ENCODE data around the gene ADI1. TPM values are rescaled to one million over a fixed set of nuclear protein-coding genes. Genes with fewer than 3 reads are reported as not detected.

Gene ADI1
- total RNA-seq, 1 donor from 2014 or later = 38.1 TPM

DNA sequence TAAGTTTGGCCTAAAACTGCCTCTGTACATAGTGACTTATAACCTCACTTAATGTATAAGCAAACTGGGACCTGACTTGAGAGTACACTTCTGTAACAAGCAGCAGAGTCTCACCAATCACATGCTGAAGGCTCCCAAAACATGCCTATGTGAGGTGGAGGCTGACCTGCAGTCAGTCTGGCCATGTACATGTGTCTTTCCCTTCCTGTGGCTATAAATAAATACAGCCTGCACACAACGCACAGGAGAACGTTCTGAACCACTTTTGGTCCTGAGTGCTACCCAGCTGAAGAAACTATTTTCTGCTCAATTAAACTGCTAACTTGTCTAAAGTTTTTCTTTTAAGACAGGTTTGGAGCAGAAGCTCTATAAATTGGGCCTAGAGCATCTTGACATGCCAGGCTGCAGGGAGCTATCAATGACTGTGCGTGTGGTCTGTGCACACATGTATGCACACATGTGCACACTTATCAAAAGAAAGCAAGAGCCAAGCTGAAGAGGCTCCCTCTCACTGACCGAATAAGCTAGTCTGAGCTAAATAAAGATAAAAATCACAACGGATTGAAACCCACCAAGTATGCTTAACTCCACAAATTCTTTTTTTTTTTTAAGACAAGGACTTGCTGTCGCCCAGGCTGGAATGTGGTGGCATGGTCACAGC, 23.8 kb upstream of the ADI1 start:
- H3K36me3 ChIP-seq (ENCODE audit: control insufficient read depth in 3 of 3, insufficient read depth in 3 of 3, low read length in 3 of 3) = peaks cover 41 to 67% (median 50%) of the 10 kb centered on the region in 3 donors
- no peaks in the 10 kb centered on the region for H3K27me3 ChIP-seq (ENCODE audit: control insufficient read depth in 3 of 3, insufficient read depth in 3 of 3, low read length in 3 of 3)
- peaks cover 0 to 5% (median 0%) of the 10 kb centered on the region in 3 donors for H3K4me1 ChIP-seq (ENCODE audit: control insufficient read depth in 3 of 3, insufficient read depth in 3 of 3, low read length in 3 of 3)
- H3K4me3 ChIP-seq (ENCODE audit: low read length in 3 of 3) = no peak overlapping the region
- H3K9ac ChIP-seq (ENCODE audit: low read depth in 1 of 3, low read length in 3 of 3) = peak overlapping the region in 1 of 3 donors; percentile 1
- no peak overlapping the region for H3K27ac ChIP-seq (ENCODE audit: low read depth, low read length)
- H3K9me3 ChIP-seq (ENCODE audit: control insufficient read depth in 3 of 3, low read length in 3 of 3) = no peaks in the 10 kb centered on the region

DNA sequence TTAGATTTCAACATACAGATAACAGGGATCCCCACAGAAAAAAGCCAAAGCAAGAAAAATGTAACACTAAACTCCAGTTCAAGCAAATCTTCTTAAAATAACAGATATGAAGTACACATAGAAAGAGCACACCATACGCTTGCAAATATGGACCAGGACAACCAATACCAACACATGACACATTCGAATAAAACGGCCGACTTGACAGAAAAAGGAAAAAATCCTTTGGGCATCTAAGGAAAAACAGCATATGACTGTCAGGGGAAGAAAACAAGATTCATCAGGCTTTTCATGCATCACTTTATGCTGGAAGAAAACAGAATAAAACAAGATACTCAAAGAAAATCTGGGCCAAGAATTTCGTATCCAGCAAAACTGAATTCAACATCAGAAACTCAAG, 22.8 kb upstream of the ADI1 start:
- H3K27me3 ChIP-seq (ENCODE audit: control insufficient read depth in 3 of 3, insufficient read depth in 3 of 3, low read length in 3 of 3) = no peaks in the 10 kb centered on the region
- H3K36me3 ChIP-seq (ENCODE audit: control insufficient read depth in 3 of 3, insufficient read depth in 3 of 3, low read length in 3 of 3) = peaks cover 39 to 59% (median 43%) of the 10 kb centered on the region in 3 donors
- H3K4me1 ChIP-seq (ENCODE audit: control insufficient read depth in 3 of 3, insufficient read depth in 3 of 3, low read length in 3 of 3) = peaks cover 0 to 5% (median under 1%) of the 10 kb centered on the region in 3 donors
- H3K27ac ChIP-seq (ENCODE audit: low read depth, low read length) = no peak overlapping the region
- H3K9ac ChIP-seq (ENCODE audit: low read depth in 1 of 3, low read length in 3 of 3) = no peak overlapping the region
- H3K9me3 ChIP-seq (ENCODE audit: control insufficient read depth in 3 of 3, low read length in 3 of 3) = no peaks in the 10 kb centered on the region
- no peak overlapping the region for H3K4me3 ChIP-seq (ENCODE audit: low read length in 3 of 3)

DNA sequence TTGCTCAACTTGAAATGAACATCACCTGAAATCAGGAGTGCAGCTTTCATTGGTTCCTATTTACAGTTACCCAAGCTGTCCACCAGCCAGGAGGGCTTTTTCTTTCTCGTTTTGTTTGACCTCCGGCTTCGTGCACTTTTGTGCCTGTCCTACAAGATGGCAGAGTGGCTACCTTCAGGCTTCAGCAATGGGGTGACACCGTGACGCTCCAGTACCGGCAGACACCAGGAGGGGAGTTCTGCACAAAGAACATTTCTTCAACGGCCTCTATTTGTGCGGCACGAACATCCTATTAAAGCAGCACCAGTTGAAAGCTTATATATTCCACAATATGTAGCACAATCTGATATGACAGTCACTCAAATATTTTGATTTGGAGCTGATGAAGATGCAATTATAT, 20.5 kb upstream of the ADI1 start:
- no peak overlapping the region for H3K27ac ChIP-seq (ENCODE audit: low read depth, low read length)
- no peak overlapping the region for H3K4me3 ChIP-seq (ENCODE audit: low read length in 3 of 3)
- H3K27me3 ChIP-seq (ENCODE audit: control insufficient read depth in 3 of 3, insufficient read depth in 3 of 3, low read length in 3 of 3) = no peaks in the 10 kb centered on the region
- no peak overlapping the region for H3K9ac ChIP-seq (ENCODE audit: low read depth in 1 of 3, low read length in 3 of 3)
- peaks cover 21 to 39% (median 23%) of the 10 kb centered on the region in 3 donors for H3K36me3 ChIP-seq (ENCODE audit: control insufficient read depth in 3 of 3, insufficient read depth in 3 of 3, low read length in 3 of 3)
- no peaks in the 10 kb centered on the region for H3K9me3 ChIP-seq (ENCODE audit: control insufficient read depth in 3 of 3, low read length in 3 of 3)
- H3K4me1 ChIP-seq (ENCODE audit: control insufficient read depth in 3 of 3, insufficient read depth in 3 of 3, low read length in 3 of 3) = peaks cover 6 to 18% (median 13%) of the 10 kb centered on the region in 3 donors

DNA sequence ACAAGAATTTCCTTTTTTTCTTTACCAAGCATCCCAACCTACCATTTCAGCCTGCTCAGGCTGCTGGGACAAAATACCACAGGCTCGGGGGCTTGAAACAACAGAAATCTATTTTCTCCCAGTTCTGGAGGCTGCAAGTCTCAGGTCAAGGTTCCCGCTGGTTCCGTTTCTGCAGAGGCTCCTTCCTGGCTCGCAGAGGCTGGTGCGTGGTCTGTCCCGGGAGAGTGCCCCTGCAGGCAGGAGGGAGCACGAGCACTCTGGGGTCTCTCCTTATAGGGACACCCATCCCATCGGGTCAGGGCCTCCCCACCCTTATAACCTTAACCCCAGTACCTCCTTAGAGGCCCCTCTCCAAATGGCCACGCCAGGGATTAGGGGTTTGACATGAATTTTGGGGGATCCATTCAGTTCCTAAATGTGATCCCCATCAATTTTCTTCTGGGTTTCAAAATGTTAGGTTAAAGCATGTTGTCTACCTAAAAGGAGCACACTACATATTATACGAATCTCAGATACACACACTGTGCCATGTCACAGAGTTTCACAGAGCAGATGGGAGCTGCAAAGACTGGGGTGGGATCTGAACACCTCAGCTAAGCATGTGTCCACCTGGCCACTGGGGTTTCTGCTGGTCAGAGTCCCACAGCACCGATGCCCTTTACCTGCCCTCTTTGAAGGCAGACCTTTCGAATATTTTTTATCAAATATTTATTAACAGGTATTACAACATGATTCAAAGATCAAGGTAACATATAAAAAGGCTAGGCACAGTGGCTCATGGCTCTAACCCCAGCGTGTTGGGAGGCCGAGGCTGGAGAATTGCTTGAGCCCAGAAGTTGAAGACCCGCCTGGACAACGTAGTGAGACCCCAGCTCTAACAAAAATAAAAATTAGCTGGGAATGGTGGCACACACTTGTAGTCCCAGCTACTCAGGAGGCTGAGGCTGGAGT, 17.6 kb upstream of the ADI1 start:
- Histone ChIP-seq H3K9ac (ENCODE audit: low read depth in 1 of 3, low read length in 3 of 3) (peak overlapping the region; percentile 78 to 85 (median 83)), H3K4me1 (ENCODE audit: control insufficient read depth in 3 of 3, insufficient read depth in 3 of 3, low read length in 3 of 3) (peaks cover 6 to 13% (median 13%) of the 10 kb centered on the region in 3 donors), H3K36me3 (ENCODE audit: control insufficient read depth in 3 of 3, insufficient read depth in 3 of 3, low read length in 3 of 3) (peaks cover 10 to 20% (median 16%) of the 10 kb centered on the region in 3 donors), H3K27me3 (ENCODE audit: control insufficient read depth in 3 of 3, insufficient read depth in 3 of 3, low read length in 3 of 3) (no peaks in the 10 kb centered on the region), H3K9me3 (ENCODE audit: control insufficient read depth in 3 of 3, low read length in 3 of 3) (no peaks in the 10 kb centered on the region), H3K4me3 (ENCODE audit: low read length in 3 of 3) (peak overlapping the region; percentile 66 to 70 (median 69)), H3K27ac (ENCODE audit: low read depth, low read length) (peak overlapping the region; percentile 89)

DNA sequence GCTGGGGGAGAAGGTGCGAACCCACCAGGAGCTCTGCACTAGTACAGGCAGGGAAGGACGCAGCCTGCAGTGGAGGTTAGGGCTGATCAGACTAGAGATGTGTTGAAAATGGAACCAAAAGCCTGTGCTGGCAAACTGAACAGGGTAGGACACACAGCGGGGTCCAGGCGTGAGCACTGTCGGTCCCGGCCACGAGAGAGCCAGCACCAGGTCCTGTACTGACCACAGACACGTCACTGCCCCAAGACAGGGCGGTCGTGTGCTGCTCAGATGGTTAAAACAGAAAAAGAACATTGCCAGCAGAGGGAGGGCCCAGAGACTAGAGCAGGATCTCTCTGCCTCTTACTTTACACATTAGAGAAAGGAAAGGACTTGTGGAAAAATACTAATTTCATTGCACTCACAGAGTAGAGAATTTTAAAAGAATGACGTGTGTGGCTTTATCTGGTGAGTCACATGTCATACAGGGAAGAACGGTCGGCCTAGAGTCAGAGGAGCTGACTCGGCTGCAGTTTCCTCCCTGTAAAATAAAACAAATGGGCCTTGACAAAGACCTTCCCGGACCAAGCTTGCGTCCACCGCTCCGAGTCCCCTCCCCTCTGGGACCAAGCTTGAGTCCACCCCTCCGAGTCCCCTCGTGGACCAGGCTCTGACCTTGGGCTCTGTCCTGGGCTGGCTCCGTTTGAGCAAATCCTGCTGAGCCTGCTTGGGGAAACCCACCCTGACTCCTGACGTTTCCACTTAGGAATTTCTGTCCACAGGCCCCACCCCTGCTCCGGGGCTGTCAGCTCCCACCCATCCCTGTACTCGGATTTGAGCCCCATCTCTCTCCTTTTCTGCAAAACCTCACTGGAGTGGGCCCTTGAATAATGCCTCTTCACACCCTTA, 16.7 kb upstream of the ADI1 start:
- peak overlapping the region; percentile 89 for H3K27ac ChIP-seq (ENCODE audit: low read depth, low read length)
- H3K9ac ChIP-seq (ENCODE audit: low read depth in 1 of 3, low read length in 3 of 3) = peak overlapping the region; percentile 78 to 85 (median 83)
- H3K4me3 ChIP-seq (ENCODE audit: low read length in 3 of 3) = peak overlapping the region; percentile 66 to 70 (median 69)
- H3K27me3 ChIP-seq (ENCODE audit: control insufficient read depth in 3 of 3, insufficient read depth in 3 of 3, low read length in 3 of 3) = no peaks in the 10 kb centered on the region
- peaks cover 7 to 16% (median 13%) of the 10 kb centered on the region in 3 donors for H3K36me3 ChIP-seq (ENCODE audit: control insufficient read depth in 3 of 3, insufficient read depth in 3 of 3, low read length in 3 of 3)
- no peaks in the 10 kb centered on the region for H3K9me3 ChIP-seq (ENCODE audit: control insufficient read depth in 3 of 3, low read length in 3 of 3)
- peaks cover 6 to 13% (median 13%) of the 10 kb centered on the region in 3 donors for H3K4me1 ChIP-seq (ENCODE audit: control insufficient read depth in 3 of 3, insufficient read depth in 3 of 3, low read length in 3 of 3)

DNA sequence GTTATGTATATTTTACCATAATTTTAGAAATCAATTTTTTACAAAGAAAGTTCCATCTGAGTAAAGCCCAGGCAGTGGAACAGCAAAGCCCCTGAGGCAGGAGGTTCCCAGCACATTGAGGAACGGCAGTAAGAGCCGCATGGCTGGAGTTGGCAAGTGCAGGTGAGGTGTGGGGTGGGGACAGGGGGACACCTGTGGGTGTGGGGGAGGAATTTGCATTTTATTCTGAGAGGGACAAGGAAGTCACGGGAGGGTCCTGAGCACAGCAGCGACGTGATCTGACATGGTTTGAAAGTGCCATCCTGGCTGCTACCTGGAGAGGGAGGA, 16.1 kb upstream of the ADI1 start:
- H3K9me3 ChIP-seq (ENCODE audit: control insufficient read depth in 3 of 3, low read length in 3 of 3) = no peaks in the 10 kb centered on the region
- peaks cover 6 to 13% (median 13%) of the 10 kb centered on the region in 3 donors for H3K4me1 ChIP-seq (ENCODE audit: control insufficient read depth in 3 of 3, insufficient read depth in 3 of 3, low read length in 3 of 3)
- H3K36me3 ChIP-seq (ENCODE audit: control insufficient read depth in 3 of 3, insufficient read depth in 3 of 3, low read length in 3 of 3) = peaks cover 3 to 16% (median 13%) of the 10 kb centered on the region in 3 donors
- H3K4me3 ChIP-seq (ENCODE audit: low read length in 3 of 3) = peak overlapping the region; percentile 66 to 70 (median 69)
- H3K27me3 ChIP-seq (ENCODE audit: control insufficient read depth in 3 of 3, insufficient read depth in 3 of 3, low read length in 3 of 3) = no peaks in the 10 kb centered on the region
- peak overlapping the region; percentile 89 for H3K27ac ChIP-seq (ENCODE audit: low read depth, low read length)
- peak overlapping the region; percentile 78 to 85 (median 83) for H3K9ac ChIP-seq (ENCODE audit: low read depth in 1 of 3, low read length in 3 of 3)

DNA sequence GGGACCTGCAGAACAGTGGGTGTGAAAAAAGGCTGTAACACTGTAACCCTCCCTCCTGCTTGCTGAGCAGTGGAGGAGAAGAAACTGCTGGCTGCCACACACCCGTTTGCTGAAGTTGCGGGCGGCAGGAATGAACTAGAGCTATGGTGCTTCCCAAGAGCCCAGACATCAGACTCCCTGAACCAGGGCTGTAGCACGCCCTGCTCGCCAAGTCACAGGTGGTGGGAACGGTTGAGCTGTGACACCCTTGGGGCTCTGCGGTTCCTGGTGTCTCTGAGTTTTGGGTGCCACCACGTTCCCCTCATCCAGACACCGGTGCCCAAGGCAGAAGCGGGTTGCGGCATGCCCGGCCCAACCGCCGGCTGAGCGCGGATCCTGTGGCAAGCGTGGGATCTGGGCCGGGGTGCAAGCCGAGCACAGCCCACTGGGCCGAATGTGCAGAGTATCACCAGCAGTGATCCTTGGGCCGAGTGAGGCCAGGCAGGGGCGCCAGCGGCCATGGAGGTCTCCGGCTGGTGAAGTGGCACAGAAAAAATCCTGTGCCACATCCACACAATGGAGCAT, 15.0 kb upstream of the ADI1 start:
- H3K27ac ChIP-seq (ENCODE audit: low read depth, low read length) = no peak overlapping the region
- H3K9me3 ChIP-seq (ENCODE audit: control insufficient read depth in 3 of 3, low read length in 3 of 3) = no peaks in the 10 kb centered on the region
- no peak overlapping the region for H3K9ac ChIP-seq (ENCODE audit: low read depth in 1 of 3, low read length in 3 of 3)
- no peaks in the 10 kb centered on the region for H3K27me3 ChIP-seq (ENCODE audit: control insufficient read depth in 3 of 3, insufficient read depth in 3 of 3, low read length in 3 of 3)
- H3K4me1 ChIP-seq (ENCODE audit: control insufficient read depth in 3 of 3, insufficient read depth in 3 of 3, low read length in 3 of 3) = peaks cover 6 to 13% (median 13%) of the 10 kb centered on the region in 3 donors
- H3K36me3 ChIP-seq (ENCODE audit: control insufficient read depth in 3 of 3, insufficient read depth in 3 of 3, low read length in 3 of 3) = peaks cover 2 to 12% (median 9%) of the 10 kb centered on the region in 3 donors
- H3K4me3 ChIP-seq (ENCODE audit: low read length in 3 of 3) = no peak overlapping the region

DNA sequence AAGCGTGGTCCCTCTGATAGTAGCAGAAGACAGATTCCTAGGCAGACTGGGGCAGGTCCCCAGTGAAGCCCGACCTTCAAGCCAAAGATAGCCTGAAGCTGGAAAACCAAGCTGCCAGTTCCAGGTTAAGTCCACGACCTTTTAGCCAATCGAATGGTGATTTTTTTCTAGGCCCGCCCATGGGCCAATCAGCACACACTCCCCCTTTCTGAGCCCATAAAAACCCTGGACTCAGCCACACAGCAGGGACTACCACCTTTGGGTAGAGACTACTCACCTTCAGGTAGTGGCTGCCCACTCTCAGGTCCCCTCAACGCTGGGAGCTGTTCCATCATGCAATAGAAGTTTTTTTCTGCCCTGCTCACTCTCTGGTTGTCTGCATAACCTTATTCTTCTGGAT, 14.5 kb upstream of the ADI1 start:
- Histone ChIP-seq H3K9me3 (ENCODE audit: control insufficient read depth in 3 of 3, low read length in 3 of 3) (no peaks in the 10 kb centered on the region), H3K9ac (ENCODE audit: low read depth in 1 of 3, low read length in 3 of 3) (no peak overlapping the region)

DNA sequence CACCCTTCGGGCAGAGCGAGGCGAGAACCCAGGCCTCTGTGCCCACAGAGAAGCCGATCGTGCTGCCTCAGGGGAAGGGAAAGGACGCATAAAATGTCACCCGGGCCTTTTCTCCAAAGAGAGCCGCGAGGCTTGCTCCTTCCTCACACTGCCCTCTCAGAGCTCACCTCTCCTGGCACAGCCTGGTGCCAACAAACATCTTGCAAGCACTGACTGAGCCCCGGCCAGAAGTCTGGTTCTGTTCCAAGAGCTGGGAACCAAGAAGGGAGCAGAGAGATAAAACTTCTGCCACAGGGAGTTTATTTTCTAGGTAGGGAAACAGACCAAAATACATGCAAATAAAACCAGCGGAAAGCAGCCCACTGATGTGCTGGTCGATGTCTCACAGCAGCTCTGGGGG, 13.6 kb upstream of the ADI1 start:
- Histone ChIP-seq H3K4me1 (ENCODE audit: control insufficient read depth in 3 of 3, insufficient read depth in 3 of 3, low read length in 3 of 3) (peaks cover 6 to 13% (median 13%) of the 10 kb centered on the region in 3 donors), H3K27me3 (ENCODE audit: control insufficient read depth in 3 of 3, insufficient read depth in 3 of 3, low read length in 3 of 3) (no peaks in the 10 kb centered on the region), H3K4me3 (ENCODE audit: low read length in 3 of 3) (no peak overlapping the region), H3K9me3 (ENCODE audit: control insufficient read depth in 3 of 3, low read length in 3 of 3) (no peaks in the 10 kb centered on the region), H3K9ac (ENCODE audit: low read depth in 1 of 3, low read length in 3 of 3) (no peak overlapping the region), H3K36me3 (ENCODE audit: control insufficient read depth in 3 of 3, insufficient read depth in 3 of 3, low read length in 3 of 3) (peaks cover 2 to 11% (median 7%) of the 10 kb centered on the region in 3 donors), H3K27ac (ENCODE audit: low read depth, low read length) (no peak overlapping the region)

More for the DNA sequence above, 14.5 kb upstream of the ADI1 start:
- Histone ChIP-seq H3K4me3 (ENCODE audit: low read length in 3 of 3) (no peak overlapping the region), H3K36me3 (ENCODE audit: control insufficient read depth in 3 of 3, insufficient read depth in 3 of 3, low read length in 3 of 3) (peaks cover 2 to 11% (median 7%) of the 10 kb centered on the region in 3 donors), H3K27me3 (ENCODE audit: control insufficient read depth in 3 of 3, insufficient read depth in 3 of 3, low read length in 3 of 3) (no peaks in the 10 kb centered on the region), H3K27ac (ENCODE audit: low read depth, low read length) (no peak overlapping the region), H3K4me1 (ENCODE audit: control insufficient read depth in 3 of 3, insufficient read depth in 3 of 3, low read length in 3 of 3) (peaks cover 6 to 13% (median 13%) of the 10 kb centered on the region in 3 donors)
